Activated effector memory CD4-positive, alpha-beta T cell treated with Interleukin-2 at 50 U/mL for 16 hours (primary cell): ENCODE measurements around the gene NIPBL.
"Not testable (repeated sequence)": the region's sequence is repeated elsewhere in the genome, so short reads cannot be mapped to it uniquely, and the experiment has no call there.

Experiments
- DNase-seq: peaks from one replicate; pipeline ENCODE4 v3.0.0-alpha.2; 2020

Gene NIPBL

DNA sequence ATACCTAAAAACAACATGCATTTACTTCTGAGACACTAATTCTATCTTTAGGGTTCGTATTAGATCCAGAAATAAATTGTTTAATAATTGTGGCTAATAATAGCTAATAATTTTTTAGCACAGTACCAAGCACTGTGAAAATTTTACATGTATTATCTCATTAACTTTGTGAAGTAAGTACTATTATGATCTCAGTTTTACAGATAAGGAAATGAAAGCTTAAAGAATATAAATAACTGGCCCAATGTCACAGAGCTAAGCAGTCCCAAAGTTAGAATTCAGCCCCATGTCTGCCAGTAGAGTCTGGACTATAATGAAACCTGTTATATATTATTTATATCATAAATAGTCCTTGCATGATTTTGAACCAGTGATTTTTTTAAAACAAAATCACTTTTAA is 163.3 kb downstream of the NIPBL start:
- no peak for DNase-seq

DNA sequence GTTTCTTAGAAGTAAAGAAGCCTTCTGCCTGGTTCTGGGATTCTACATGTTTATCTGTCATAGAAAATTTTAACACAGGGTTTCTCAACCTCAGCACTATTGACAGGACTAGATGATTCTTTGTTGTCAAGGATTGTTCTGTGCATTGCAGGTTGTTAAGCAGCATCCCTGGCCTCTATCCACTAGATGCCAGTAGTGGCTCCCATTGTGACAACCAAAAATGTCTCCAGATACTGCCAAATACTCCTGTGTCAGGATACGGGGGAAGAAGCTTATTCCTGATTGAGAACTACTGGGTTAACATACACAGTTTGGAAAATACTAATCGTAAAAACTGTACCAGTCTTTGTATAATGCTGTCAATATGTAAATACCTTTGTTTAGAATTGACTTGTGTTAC is 167.1 kb downstream of the NIPBL start:
- no peak for DNase-seq

DNA sequence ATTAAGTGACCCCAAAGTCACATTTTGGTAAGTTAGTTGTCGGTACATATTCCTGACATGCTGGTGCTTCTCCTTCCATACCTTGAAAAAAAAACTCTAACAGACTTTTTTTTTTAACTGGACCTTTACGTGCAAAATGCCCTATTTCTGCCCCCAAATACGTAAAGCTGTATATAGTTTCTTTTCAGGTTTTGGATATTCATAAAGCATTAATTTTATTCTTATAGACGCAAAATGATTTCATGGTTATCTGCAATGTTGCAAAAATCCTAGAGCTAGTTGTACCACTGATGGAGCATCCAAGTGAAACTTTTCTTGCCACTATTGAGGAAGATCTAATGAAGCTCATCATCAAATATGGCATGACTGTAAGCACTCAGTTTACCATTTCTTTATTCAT is 167.6 kb downstream of the NIPBL start:
- no peak for DNase-seq

DNA sequence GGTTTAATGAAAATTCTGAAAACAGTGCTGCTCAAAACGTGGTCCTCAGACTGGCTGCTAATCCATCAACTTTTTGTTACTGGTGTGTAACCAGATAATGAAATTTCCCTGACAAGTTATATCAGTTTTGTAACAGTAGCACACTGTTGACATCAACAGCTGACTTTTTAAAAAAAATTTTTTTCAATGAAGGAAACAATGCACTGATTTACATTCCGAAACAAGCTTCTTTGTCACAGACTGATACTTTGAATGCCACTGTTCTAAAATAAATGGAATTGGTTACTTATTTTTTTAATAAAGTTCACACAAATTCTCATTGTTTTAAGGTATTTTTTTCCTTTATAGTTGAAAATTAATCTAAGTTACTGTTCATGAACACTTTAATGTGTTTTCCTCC is 169.1 kb downstream of the NIPBL start:
- DNase-seq = no peak

DNA sequence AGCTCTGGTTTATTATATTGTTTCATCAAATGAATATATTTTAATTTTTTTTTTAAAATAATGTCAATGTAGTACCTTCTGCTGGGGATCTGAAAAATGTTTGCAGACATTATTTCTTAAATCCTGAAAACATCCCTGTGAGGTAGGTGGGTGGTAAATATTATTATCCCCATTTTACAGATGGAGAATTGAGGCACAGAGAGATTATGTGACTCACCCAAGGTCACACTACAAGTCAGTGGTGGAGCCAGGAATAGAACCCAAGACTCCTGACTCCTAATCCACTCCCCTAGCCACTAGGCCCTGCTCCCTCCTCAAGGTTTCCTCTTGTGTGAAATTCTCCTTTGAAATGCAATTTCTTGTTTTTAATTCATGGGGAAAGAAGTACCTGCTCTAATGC is 171.4 kb downstream of the NIPBL start:
- DNase-seq = no peak

DNA sequence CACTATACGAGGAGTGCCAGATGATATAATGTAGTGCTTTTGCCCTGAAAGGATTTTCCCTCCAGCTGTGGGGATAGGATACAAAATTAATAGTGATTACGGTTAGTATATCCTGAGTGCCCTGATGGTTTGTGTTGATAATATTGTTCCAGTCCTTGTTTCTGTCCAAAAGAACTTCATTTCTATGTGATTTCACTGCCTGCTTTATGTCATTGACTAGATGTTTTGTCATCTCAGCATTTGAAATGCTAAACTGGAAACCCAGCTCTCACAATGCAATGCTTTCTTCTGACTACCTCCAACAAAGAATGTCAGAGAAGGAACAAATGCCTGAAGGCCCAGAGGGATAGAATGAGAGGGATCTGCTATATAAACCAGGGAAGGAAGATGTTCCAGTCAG is 177.8 kb downstream of the NIPBL start:
- no peak for DNase-seq

DNA sequence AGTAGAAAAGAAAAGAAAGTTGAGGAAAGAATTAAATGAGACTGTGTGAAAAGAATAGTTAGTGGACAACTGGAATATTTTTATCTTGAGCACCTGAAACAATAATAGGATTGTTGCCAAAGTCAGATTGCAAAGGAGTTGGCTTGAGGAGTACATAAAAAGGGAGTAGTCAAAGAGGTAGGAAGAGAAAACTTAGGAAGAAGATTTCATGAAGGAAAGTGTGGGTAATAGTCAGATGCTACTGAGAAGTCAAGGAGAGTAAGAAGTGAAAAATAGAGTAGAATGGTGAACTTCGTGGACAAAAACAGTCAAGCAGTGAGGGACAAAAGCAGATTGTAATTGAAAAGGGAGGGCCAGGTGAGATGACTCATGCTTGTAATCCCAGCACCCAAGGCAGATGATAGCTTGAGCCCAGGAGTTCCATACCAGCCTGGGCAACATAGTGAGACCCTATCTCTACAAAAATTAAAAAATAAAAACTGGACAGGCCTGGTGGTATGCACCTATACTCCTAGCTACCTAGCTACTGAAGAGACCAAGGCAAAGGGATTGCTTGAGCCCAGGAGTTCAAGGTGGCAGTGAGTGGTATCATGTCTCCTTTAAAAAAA is 178.9 kb downstream of the NIPBL start:
- DNase-seq = no peak

DNA sequence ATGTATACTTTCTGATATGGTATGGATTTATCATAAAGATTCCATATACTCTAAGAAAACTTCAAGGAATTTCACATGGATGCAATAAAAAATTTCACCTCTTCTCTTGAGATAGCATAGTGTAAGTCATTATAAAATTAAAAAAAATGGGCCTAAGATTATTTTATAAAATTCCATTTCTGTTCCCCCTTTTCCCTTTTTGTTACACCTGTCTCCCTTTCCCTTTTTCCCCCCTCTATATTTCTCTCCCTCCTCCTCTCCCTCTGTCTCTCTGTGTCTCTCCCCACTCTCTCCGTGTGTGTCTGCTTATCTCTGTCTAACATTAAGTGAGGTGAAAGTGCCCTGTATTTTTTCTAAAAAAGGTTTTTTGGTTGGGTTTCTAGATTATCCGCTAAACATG is 180.2 kb downstream of the NIPBL start:
- no peak for DNase-seq

DNA sequence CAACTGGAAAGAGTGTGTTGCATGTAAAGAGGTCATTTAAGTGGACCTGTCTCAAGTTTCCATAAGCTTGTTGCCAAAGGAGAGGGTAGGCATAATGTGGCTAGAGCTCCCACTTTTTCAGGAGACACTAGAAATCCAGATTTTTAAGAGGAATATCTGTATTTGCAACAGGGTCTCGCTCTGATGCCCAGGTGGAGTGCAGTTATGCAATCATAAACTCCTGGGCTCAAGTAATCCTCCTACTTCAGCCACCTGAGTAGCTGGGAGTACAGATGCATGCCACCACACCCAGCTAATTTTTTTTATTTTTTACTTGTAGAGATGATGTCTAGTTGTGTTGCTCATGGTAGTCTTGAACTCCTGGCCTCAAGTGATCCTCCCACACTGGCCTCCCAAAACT is 183.5 kb downstream of the NIPBL start:
- no peak for DNase-seq

DNA sequence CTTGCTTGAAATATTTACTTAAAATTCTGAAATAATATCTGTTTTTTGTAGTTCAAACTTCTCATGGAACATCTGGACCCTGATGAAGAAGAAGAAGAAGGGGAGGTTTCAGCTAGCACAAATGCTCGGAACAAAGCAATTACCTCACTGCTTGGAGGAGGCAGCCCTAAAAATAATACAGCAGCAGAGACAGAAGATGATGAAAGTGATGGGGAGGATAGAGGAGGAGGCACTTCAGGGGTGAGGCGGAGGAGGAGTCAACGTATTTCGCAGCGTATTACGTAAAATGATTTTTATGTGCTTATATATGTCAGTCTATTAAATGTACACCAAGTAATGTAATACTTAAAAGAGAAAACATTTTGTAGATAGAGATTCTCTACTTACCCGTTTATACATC is 187.2 kb downstream of the NIPBL start:
- DNase-seq = no peak

DNA sequence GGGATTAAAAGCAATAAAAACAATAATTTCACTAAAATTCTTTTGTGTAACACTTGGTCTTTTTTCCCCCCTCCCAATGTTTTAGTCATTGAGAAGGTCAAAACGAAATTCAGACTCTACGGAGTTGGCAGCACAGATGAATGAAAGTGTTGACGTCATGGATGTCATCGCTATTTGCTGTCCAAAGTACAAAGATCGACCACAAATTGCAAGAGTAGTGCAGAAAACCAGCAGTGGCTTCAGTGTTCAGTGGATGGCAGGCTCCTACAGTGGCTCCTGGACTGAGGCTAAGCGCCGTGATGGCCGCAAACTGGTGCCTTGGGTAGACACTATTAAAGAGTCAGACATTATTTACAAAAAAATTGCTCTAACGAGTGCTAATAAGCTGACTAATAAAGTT is 187.9 kb downstream of the NIPBL start:
- no peak for DNase-seq

DNA sequence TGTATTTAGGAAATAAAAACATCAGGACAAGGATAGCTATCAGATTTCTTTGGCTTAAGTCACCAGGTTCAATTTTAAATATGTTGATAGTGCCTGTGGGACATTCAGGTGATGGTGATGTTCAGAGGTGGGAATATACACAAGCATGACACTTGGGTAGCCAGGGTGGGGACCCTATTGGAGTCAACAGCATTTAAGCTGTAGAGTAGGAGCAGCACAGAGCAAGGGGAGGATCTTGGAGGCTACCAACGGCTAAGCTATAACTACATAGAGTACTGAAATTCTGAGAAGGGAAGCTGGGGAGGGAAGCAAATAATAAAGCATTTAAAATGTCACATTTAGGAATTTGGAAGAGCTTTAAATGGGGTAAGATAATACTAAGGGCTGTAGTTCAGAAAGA is 194.9 kb downstream of the NIPBL start:
- no peak for DNase-seq

DNA sequence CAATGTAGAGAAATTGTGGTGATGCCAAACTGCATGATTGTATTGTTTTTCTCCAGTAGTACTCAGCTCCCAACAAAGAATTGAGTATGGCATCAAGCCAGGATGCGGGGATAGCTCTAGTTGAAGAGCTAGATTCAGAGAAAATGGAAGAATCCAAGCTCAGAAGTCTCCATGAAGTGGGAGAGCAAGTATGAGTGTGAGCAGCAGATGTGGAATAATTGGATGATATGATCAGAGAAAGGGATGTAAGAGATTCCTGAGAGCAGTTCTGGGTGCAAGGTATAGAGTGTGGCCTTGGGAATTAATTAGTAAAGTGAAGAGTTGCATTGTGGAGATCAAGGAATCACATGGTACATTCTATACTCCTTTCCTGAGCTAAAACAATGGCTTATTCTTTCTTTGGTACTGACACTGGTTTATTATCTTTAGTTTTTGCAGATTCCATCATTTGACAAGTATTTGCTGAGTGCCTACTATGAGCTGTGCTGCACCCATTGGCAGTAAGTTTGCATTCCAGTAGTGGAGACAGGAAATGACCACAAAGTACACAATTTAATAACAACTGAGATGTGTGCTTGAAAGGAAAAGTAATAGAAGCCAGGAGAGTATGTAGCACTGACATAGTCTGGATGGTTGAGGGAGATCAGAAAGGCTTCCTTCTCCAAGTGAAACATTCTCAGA is 195.5 kb downstream of the NIPBL start:
- DNase-seq = no peak

DNA sequence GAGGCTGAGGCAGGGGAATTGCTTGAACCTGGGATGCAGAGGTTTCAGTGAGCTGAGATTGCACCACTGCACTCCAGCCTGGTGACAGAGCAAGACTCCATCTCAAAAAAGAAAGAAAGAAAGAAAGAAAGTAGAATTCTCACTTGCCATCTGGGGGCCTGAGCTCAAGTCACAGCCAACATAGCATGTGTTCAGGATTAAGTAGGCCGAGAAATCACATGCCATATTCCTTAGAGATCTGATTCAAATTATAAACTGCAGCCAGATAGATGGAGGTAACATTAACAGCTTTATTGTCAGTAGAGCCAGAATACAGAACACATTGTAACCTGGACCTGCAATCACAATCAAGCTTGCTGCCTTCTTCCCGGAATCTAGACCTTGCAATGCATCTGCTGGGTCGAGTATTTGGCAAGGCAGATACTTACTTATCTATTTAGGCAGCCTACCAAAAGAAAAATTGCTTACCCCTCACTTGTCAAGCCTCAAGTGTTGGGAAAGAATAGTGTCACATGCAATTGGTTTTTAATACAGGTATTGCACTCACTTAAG is 198.9 kb downstream of the NIPBL start:
- DNase-seq = no peak

DNA sequence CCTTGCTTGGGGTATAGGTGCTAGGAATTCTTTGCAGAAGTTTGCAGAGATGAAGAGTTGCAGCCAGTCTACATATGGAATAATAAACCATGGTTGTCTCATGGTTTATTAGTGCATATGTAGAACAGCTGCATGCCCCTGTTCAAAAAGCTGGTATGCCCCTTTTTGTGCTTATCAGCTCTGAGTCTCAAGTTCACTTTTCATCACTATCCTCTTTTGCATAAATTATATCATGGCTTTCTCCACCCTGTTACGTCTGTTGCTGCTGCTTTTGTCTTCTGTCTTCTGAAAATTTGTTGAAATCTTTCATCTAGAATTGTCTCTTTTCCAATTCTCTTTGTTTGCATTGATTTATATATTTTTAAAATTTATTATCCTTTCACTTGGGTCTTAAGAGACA is 200.6 kb downstream of the NIPBL start:
- DNase-seq = no peak

DNA sequence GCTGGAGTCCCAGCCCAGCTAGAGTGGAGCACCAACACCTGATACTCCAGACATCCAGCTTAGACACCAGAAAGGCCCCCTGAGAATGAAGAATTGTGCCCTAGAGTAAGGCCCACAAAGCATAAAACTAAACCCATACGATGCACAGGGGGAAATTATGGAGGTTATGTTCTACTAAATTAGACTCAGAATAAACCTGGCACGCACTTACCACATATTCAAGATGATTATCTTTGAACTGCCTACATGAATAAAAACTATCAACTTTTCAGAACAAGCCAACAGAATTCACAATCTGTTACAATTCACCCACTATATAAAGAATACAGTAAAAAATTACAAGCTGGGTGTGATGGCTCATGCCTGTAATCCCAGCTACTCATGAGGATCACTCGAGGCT is 204.1 kb downstream of the NIPBL start:
- no peak for DNase-seq

DNA sequence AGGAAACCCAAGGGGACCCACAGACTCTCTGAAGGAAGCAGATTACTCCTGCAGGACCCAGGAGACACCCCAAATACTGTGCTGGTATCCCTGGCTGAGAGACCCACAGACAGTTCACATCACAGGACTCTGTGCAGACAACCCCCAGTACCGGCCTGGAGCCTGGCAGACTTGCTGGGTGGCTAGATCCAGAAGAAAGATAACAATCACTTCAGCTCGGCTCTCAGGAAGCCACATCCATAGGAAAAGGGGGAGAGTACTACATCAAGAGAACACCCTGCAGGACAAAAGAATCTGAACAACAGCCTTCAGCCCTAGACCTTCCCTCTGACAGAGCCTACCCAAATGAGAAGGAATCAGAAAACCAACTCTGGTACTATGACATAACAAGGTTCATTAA is 206.4 kb downstream of the NIPBL start:
- DNase-seq = not testable (repeated sequence)

DNA sequence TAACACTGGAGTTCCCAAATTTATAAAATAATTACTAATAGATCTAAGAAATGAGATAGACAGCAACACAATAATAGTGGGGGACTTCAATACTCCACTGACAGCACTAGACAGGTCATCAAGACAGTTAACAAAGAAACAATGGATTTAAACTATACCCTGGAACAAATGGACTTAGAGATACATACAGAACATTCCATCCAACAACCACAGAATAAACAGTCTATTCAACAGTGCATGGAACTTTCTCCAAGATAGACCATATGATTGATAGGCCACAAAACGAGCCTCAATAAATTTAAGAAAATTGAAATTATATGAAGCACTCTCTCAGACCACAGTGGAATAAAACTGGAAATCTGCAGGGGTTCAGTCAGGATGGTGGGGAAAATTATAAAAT is 209.5 kb downstream of the NIPBL start:
- DNase-seq = not testable (repeated sequence)

DNA sequence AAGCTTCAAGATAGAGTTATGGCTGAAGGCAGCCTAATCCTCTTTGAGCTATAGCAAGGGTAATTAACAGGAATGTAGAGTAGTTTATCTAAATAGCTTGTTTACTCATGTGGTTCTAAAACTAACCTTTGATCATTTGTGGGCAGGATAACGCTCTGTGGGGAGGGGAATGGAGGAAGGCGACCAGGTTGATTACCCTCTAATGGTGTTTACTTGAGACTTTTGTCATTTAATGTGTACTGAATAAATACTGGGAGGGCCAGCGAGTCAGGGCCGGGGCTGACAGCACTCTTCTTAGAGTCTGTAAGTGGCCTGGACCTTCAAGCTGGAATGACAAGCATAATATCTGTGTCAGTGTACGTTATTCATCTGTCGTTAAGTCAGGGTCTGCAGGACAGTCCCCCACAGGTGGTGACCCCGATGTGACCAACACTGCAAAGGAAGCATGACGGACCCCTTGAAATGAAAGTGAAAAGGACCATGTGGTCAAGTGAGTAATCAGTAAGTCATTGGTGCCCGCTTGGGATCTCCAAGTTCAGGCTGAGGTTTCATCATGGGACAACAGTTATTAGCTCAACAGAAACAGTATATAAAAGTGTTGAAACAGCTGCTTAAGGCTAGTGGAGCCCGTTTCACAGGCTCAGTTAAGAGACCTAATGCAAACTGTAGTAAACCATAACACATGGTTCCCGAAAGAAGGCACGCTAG is 210.1 kb downstream of the NIPBL start:
- no peak for DNase-seq

DNA sequence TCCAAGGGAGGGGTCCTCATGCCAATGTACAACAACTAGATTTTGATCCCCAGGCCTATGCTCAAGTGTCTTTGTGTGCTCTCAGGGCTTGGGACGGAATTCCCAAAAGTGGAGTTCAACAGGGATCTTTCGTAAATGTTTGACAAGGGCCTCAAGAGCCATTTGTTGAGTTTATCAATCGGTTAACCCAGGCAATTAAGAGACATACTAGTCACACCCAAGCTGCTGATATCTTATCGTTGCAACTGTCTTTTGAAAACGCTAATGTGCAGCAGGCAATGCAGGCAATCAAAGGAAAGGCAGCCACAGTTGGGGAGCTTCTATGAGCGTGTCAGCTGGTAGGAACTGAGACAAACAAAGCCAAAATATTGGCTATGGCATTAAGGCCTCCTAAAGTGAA is 211.4 kb downstream of the NIPBL start:
- no peak for DNase-seq

DNA sequence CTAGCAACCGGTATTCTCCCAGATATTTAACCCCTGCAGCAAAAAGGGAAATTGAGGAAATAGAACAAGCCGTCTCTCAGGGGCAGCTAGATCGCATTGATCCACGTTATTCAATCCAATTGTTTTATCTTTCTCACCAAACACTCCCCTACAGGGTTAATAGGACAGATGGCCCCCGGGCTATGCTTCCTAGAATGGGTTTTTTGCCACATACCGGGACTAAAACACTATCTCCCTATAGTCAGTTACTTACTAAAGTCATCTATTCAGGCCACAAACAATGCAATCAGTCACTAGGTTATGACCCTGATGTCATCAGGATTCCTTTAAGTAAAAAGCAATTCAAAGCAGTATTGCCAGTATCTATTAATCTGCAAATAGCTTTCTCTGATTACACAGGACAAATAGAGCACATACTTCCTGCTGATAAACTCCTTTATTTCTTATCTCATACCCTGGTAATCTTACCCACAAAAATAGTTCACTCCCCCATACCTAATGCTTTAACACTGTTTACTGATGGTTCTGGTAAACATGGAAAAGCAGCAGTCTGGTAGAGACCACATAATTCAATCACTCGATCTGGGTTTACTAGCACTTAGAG is 213.7 kb downstream of the NIPBL start:
- DNase-seq = no peak

DNA sequence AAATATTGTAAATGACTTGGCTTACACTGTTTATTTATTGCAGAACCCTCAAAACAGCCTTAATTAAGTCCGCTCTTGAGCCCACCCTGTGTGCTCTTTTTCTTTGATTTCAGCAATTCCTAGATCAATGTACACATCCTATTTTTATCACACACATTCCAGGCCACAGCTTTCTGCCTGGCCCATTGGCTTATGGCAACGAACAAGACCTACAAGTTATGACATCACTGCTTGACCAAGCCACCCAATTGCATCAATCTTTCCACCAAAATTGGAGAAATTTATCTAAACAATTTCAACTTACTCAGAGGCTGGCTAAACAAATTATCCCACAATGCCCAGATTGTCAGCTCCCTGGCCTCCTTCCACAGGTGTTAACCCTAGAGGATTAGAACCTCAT is 214.2 kb downstream of the NIPBL start:
- DNase-seq = no peak

DNA sequence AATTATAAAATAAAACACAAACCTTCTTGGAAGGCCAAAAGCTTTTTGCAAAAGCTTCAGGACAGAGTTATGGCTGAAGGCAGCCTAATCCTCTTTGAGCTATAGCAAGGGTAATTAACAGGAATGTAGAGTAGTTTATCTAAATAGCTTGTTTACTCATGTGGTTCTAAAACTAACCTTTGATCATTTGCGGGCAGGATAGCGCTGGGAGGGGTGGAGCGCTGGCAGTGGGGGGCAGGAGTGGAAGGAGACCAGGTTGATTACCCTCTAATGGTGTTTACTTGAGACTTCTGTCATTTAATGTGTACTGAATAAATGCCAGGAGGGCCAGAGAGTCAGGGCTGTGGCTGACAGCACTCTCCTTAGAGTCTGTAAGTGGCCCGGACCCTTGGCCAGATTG is 217.2 kb downstream of the NIPBL start:
- not testable (repeated sequence) for DNase-seq

DNA sequence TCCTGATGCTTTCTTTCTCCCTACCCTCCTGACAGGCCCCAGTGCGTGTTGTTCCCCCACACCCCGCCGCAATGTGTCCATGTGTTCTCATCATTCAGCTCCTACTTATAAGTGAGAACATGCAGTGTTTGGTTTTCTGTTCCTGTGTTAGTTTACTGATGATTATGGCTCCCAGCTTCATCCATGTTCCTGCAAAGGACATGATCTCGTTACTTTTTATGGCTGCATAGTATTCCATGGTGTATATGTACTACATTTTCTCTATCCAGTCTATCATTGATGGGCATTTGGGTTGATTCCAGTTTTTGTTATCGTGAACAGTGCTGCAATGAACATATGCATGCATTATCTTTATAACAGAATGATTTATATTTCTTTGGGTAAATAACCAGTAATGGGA is 222.7 kb downstream of the NIPBL start:
- DNase-seq = not testable (repeated sequence)
